PC-3 (cell line): Measurements from ENCODE around the gene SLC12A9. TPM values are rescaled to one million over a fixed set of nuclear protein-coding genes. Genes with fewer than 3 reads are reported as not detected.

Experiments
- ATAC-seq: fragments of 200-7000 bp; cut with Tn5 transposase; 2 replicates; pipeline ENCODE4 v1.9.1; 2020; ENCODE audit warnings: mild to moderate bottlenecking, moderate library complexity
- BruUV-seq: library from RNA; stranded (reverse); fragments of 400-500 nt; replicated peaks from 2 replicates; lab custom pipeline; 2021; lab: Mats Ljungman, UMichigan
- CTCF ChIA-PET: fragments of 300-600 bp; sonication (Branson Sonifier 250); formaldehyde crosslinking; loops from one replicate; lab custom pipeline; 2022; ENCODE audit warnings: antibody characterized with exemption; lab: Charles Lee
- POLR2A ChIA-PET: fragments of 300-600 bp; sonication (Branson Sonifier 250); formaldehyde crosslinking; loops from one replicate; lab custom pipeline; 2022; ENCODE audit warnings: antibody characterized with exemption; ENCODE audit not compliant: unreplicated experiment; lab: Charles Lee
- DNase-seq: peaks from one replicate; pipeline ENCODE4 v3.0.0-alpha.2; 2015
- H2AFZ ChIP-seq: fragments of 300-600 bp; sonication (generic); 2 replicates; pipeline ENCODE4 v1.6.0; 2016; ENCODE audit warnings: antibody characterized with exemption, low read length
- H3F3A ChIP-seq: fragments of 300-600 bp; sonication (generic); one replicate; pipeline ENCODE4 v1.6.0; 2017; ENCODE audit warnings: antibody characterized with exemption, low read length, control low read depth, mild to moderate bottlenecking; ENCODE audit not compliant: unreplicated experiment
- H3K27ac ChIP-seq: fragments of 300-600 bp; sonication (generic); 2 replicates; pipeline ENCODE4 v1.5.1; 2016; ENCODE audit warnings: mild to moderate bottlenecking, low read length
- H3K27me3 ChIP-seq: fragments of 300-600 bp; sonication (generic); 2 replicates; pipeline ENCODE4 v1.6.1; 2016; ENCODE audit warnings: low read length, mixed read lengths
- H3K36me3 ChIP-seq: fragments of 300-600 bp; sonication (generic); 2 replicates; pipeline ENCODE4 v1.6.1; 2016; ENCODE audit warnings: low read depth, mixed run types, low read length, mixed read lengths
- H3K4me1 ChIP-seq: fragments of 300-600 bp; sonication (generic); 2 replicates; pipeline ENCODE4 v1.5.1; 2016; ENCODE audit warnings: low read length; ENCODE audit not compliant: insufficient read depth
- H3K4me2 ChIP-seq: fragments of 300-600 bp; sonication (generic); 2 replicates; pipeline ENCODE4 v1.6.0; 2016; ENCODE audit warnings: low read length
- H3K4me3 ChIP-seq: fragments of 300-600 bp; sonication (generic); 2 replicates; pipeline ENCODE4 v1.5.1; 2016; ENCODE audit warnings: mild to moderate bottlenecking, low read length, mixed read lengths
- H3K79me2 ChIP-seq: fragments of 300-600 bp; sonication (generic); 2 replicates; pipeline ENCODE4 v1.6.1; 2017; ENCODE audit warnings: low read length, mixed read lengths
- H3K9ac ChIP-seq: fragments of 300-600 bp; sonication (generic); 2 replicates; pipeline ENCODE4 v1.6.0; 2016; ENCODE audit warnings: mild to moderate bottlenecking, low read length
- H3K9me2 ChIP-seq: fragments of 300-600 bp; sonication (generic); replicated peaks from 2 replicates; pipeline ENCODE4 v1.6.1; 2016; ENCODE audit warnings: mixed run types, low read length, mixed read lengths
- H3K9me3 ChIP-seq: fragments of 300-600 bp; sonication (generic); 2 replicates; pipeline ENCODE4 v1.6.1; 2016; ENCODE audit warnings: low read length, mixed read lengths
- H4K20me1 ChIP-seq: fragments of 300-600 bp; sonication (generic); 2 replicates; pipeline ENCODE4 v1.6.1; 2016; ENCODE audit warnings: low read length, mixed read lengths
- EZH2 ChIP-seq: fragments of 300-600 bp; sonication (generic); IDR thresholded peaks from one replicate; pipeline ENCODE4 v1.6.1; 2017; ENCODE audit warnings: antibody characterized with exemption, mild to moderate bottlenecking, low read length; ENCODE audit not compliant: unreplicated experiment
- EZH2phosphoT487 ChIP-seq: fragments of 300-600 bp; sonication (generic); IDR thresholded peaks from 2 replicates; pipeline ENCODE4 v1.6.1; 2018; ENCODE audit warnings: mild to moderate bottlenecking, antibody characterized with exemption, low read length, borderline replicate concordance
- intact Hi-C: fragments of 100-400 bp; cut with micrococcal nuclease; formaldehyde crosslinking; loops from 2 replicates; pipeline ENCODE4 v1.9.0; 2023
- total RNA-seq: library from RNA; depleted of rRNA; stranded (reverse); fragments of >200 nt; gene quantifications from 2 replicates; pipeline ENCODE4 v1.2.3, GENCODE V29; 2014
- TF ChIP-seq, protein P1 (sequence below): fragments of 300-600 bp; sonication (generic); conservative IDR thresholded peaks from 2 replicates; pipeline ENCODE4 v1.5.1; 2017; ENCODE audit warnings: antibody characterized with exemption, low read depth, mild to moderate bottlenecking, low read length

SLC12A9 gene
- total RNA-seq, 1 experiment from 2014 or later: 31.2 TPM

DNA sequence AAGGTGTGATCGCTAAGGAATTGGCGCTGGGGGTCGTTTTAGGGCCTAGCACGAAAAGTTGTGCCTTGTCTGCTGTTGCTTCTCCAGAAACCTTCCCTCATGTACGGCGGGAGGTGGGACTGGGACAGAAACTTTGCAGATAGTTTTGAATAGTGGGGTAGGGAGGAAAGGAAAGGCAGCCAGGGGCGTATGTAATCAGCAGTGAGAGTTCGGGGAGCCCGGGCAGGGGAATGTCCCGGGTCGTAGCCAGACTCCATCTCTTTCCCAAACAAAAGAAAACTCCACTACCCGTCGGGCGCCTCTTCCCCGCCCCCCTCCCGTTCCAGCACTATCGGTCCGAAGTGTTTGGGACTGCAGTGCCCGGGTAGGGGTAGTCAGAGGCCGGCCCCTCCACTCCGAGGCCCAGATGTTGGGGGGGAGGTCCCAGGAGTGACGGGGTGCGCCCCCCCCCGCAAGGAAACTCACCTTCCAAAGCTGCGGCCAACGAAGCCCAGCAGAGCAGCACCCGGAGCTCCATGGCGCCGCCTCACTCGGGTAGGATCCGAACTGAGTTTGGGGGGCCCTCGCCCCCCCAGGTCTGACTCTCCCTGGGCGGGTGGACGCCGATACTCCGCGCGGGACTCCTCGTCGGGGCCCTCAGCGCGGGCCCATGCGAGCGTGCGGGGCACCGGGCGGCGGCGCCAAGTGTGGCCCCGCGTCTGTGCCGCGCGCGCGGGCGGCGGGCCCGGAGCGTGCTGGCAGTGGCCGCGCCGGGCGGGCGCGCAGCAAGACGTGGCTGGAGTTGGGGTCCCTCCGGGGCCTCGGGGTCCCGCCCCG lies 25.8 kb upstream of the SLC12A9 start:
- peaks cover 5% of the 10 kb centered on the region; the same call in 1 of the 2 replicates for H3K4me1 ChIP-seq
- no peaks in the 10 kb centered on the region for H3F3A ChIP-seq
- H3K4me2 ChIP-seq: peak overlapping the region; percentile 86
- ChIA-PET POLR2A (interaction anchor here (0.6 to 1.0 kb wide), 7 partner anchors 23 to 342 kb away, joined by 3 to 12 read pairs (median 7); partner anchors contain the start of genes POP7 and UFSP1), CTCF (interaction anchor here (0.6 to 2.2 kb wide), 6 partner anchors 25 to 442 kb away, joined by 3 to 27 read pairs (median 8); partner anchors contain the start of genes POP7, SLC12A9 and UFSP1)
- no peaks in the 10 kb centered on the region for H3K9me2 ChIP-seq
- DNase-seq (no peak), ATAC-seq (peak; percentile 9)
- intact Hi-C loops: loop anchor here (1.0 to 5.0 kb wide), 3 partner anchors 23 to 119 kb away; partner anchors contain the start of genes POP7 and SLC12A9
- no peaks in the 10 kb centered on the region for H3K27me3 ChIP-seq
- H3K36me3 ChIP-seq: peaks cover 16% of the 10 kb centered on the region; the same call in 1 of the 2 replicates
- H3K27ac ChIP-seq: no peak overlapping the region
- no TSS peak for BruUV-seq
- no peaks in the 10 kb centered on the region for H3K9me3 ChIP-seq
- peak overlapping the region; percentile 99 for H3K4me3 ChIP-seq
- H3K79me2 ChIP-seq: peaks cover 42% of the 10 kb centered on the region
- TF ChIP-seq, protein P1, sequence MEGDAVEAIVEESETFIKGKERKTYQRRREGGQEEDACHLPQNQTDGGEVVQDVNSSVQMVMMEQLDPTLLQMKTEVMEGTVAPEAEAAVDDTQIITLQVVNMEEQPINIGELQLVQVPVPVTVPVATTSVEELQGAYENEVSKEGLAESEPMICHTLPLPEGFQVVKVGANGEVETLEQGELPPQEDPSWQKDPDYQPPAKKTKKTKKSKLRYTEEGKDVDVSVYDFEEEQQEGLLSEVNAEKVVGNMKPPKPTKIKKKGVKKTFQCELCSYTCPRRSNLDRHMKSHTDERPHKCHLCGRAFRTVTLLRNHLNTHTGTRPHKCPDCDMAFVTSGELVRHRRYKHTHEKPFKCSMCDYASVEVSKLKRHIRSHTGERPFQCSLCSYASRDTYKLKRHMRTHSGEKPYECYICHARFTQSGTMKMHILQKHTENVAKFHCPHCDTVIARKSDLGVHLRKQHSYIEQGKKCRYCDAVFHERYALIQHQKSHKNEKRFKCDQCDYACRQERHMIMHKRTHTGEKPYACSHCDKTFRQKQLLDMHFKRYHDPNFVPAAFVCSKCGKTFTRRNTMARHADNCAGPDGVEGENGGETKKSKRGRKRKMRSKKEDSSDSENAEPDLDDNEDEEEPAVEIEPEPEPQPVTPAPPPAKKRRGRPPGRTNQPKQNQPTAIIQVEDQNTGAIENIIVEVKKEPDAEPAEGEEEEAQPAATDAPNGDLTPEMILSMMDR: no peak
- TF ChIP-seq EZH2 (no peak), EZH2phosphoT487 (no peak)
- peak overlapping the region; percentile 76 for H3K9ac ChIP-seq
- peaks cover 5% of the 10 kb centered on the region; the same call in 1 of the 2 replicates for H4K20me1 ChIP-seq
- H2AFZ ChIP-seq: peak overlapping the region; percentile 80

DNA sequence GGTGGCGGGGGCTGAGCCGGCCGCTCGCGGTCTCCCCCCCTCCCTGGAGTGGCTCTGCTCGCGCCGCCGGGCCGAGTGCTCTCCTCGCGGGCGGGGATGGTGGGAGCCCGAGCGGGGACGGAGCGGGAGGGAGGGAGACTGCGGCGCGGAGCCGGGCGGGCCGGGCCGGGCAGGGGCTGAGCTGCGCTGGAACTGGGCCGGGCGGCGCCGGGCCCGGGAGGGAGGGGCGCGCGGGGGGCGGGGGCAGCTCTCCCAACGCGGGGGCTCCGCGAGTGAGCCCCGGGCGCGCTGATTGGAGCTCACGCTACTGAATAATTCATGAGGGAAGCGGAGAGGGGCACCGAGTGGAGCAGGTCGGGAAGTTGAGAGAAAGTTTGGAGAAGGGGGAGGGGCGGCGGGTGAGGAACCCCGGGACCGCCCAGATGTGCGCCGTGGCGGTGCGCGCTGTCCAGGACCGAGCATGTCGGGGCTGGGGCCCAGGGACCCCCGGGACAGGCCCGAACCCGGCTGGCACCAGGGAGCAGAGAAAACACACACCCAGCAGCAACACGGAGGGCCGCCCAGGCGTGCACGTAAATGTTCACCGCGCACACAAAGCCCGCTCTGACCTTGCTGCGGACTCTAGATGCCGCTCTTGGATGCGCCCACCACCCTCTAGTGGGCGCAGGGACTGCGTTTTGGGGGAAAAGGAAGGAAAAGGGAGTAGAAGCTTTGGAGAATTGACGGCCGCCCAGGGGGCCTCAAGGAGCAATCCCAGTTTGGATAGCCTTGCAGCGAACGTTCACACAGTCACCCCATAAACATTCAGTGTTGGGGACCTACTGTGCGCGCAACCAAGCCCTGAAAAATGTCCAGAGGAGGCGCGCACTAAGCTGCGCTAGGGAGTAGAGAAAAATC lies 24.9 kb upstream of the SLC12A9 start, which contains the start of gene EPHB4:
Gene EPHB4, minus strand, starts transcription at position 194 of the 897 bp plus-strand sequence. CDS start 493 bp downstream, outside the sequence.
- Histone ChIP-seq H2AFZ (peak within 1 kb of the TSS; percentile 80), H3F3A (no peaks in the 10 kb centered on the region), H4K20me1 (peaks cover 5% of the 10 kb centered on the region; the same call in 1 of the 2 replicates), H3K9ac (peak within 1 kb of the TSS; percentile 76), H3K4me3 (peak within 1 kb of the TSS; percentile 99), H3K27me3 (no peaks in the 10 kb centered on the region), H3K27ac (peak within 1 kb of the TSS; percentile 5; the same call in 1 of the 2 replicates), H3K4me1 (peaks cover 5% of the 10 kb centered on the region; the same call in 1 of the 2 replicates), H3K9me3 (no peaks in the 10 kb centered on the region), H3K36me3 (peaks cover 9% of the 10 kb centered on the region; the same call in 1 of the 2 replicates), H3K9me2 (no peaks in the 10 kb centered on the region), H3K79me2 (peaks cover 42% of the 10 kb centered on the region), H3K4me2 (peak within 1 kb of the TSS; percentile 86)
- TF ChIP-seq EZH2 (no peak), EZH2phosphoT487 (no peak)
- TF ChIP-seq, protein P1: peak; percentile 62
- ATAC-seq: peak; percentile 79
- peak; percentile 84 for DNase-seq
- ChIA-PET POLR2A (interaction anchor here (0.6 to 1.0 kb wide), 9 partner anchors 14 to 343 kb away, joined by 3 to 12 read pairs (median 5); partner anchors contain the start of genes POP7 and UFSP1), CTCF (interaction anchor here (0.6 to 2.2 kb wide), 9 partner anchors 20 to 442 kb away, joined by 3 to 27 read pairs (median 5); partner anchors contain the start of genes ACHE, POP7, SLC12A9 and UFSP1)
- BruUV-seq: TSS peak; percentile 58
- intact Hi-C loops: loop anchor here (1.0 to 5.0 kb wide), 2 partner anchors 25 to 120 kb away; partner anchors contain the start of genes POP7 and SLC12A9
